HG02981 (cell line): Measurements from ENCODE around the gene OLFML3.
"Not testable (repeated sequence)": the region's sequence is repeated elsewhere in the genome, so short reads cannot be mapped to it uniquely, and the experiment has no call there.

Experiments
- ATAC-seq: cut with Tn5 transposase; IDR thresholded peaks from one replicate; pipeline ENCODE4 v1.9.1; 2021; ENCODE audit warnings: mild to moderate bottlenecking, moderate library complexity; ENCODE audit not compliant: unreplicated experiment

Gene OLFML3

GRCh38 chr1:113990961-113991360 lies 11.7 kb downstream of the OLFML3 start:
- ATAC-seq, result no peak

DNA sequence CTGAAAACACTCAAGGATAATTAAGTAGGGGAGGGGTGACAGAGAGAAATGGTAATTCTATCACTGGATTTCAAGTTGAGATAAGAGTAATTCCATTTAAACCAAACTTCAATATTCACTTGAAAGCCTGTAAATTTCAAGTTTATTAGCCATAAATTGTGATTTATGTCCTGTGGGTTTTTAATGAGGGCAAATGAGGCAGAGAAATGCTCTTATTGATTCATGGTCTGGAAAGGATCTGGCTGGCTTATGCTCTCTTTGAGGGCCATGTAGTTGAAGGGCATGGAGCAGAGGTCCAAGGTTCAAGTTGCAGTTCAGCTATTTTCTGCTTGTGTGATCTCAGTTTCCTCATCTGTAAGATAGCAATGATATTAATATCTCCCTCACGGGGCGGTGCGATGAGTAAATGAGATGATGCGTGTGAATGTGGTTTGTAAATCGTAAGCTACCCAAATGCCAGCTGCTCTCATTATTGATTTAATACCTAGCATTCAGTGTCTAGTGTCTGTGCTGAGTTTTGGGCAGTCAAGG lies 12.3 kb downstream of the OLFML3 start:
- ATAC-seq, result no peak

DNA sequence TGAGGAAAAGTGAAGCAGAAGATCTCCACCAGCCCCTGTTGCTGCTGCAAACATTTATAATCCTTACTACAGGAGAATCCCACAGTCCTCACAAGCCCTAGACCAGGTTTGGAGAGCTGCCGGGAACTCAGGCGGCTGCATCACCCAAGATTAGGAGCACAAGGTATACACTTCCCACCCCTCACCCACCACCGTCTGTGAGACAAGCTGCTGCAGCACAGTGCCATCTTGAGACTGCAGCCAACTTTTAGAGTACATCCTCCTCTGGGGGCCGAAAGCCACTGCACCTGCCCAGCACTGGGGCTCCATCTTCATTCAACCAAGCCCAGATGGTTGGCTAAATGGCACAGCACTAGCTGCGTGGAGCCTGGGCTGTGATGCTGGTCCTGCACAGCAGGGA lies 13.8 kb downstream of the OLFML3 start:
- ATAC-seq, result no peak

DNA sequence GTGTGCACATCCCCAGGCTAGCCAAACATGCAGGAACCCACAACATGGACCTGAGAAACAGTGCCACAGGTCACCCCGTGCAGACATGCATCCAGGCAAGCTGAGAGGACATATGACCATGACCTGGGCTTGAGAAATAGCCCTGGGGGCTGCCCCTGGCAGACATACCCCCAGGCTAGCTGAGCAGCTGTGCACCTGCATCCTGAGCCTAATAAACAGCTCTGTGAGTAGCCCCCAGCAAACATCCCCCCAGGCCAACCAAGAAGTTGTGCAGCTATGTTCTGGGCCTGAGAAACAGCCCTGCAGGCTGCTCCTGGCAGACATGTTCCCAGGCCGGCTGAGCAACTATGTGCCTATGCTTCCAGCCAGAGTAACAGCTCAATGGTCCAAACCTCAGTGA lies 14.5 kb downstream of the OLFML3 start:
- ATAC-seq, result no peak

GRCh38 chr1:113995382-113995781 lies 16.1 kb downstream of the OLFML3 start:
- ATAC-seq, result no peak

GRCh38 chr1:113998361-113998760 lies 19.1 kb downstream of the OLFML3 start:
- ATAC-seq, result no peak

GRCh38 chr1:113999233-113999632 lies 20.0 kb downstream of the OLFML3 start:
- no peak for ATAC-seq

DNA sequence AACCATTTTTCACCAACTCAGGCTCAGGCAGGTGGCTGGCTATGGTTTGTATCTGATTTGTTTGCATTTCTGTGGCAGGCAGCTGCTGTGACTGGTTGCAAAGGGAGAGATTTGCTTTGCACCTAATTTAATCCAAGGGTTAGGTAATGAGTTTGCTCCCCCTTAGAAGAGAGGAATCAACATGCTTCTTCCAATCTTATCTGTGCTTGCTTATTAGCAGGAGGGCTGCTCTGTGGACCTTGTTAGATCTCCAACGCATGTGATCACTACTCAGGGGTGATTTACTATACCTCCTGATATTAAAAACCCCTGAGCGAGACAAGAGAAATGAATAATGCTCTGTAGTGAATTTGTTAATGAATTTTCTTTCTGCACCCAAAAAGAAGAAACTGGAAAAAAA lies 20.5 kb downstream of the OLFML3 start:
- no peak for ATAC-seq

- ATAC-seq, result no peak
Measured at GRCh38 chr1:114000406-114000805, 21.1 kb downstream of the OLFML3 start.

DNA sequence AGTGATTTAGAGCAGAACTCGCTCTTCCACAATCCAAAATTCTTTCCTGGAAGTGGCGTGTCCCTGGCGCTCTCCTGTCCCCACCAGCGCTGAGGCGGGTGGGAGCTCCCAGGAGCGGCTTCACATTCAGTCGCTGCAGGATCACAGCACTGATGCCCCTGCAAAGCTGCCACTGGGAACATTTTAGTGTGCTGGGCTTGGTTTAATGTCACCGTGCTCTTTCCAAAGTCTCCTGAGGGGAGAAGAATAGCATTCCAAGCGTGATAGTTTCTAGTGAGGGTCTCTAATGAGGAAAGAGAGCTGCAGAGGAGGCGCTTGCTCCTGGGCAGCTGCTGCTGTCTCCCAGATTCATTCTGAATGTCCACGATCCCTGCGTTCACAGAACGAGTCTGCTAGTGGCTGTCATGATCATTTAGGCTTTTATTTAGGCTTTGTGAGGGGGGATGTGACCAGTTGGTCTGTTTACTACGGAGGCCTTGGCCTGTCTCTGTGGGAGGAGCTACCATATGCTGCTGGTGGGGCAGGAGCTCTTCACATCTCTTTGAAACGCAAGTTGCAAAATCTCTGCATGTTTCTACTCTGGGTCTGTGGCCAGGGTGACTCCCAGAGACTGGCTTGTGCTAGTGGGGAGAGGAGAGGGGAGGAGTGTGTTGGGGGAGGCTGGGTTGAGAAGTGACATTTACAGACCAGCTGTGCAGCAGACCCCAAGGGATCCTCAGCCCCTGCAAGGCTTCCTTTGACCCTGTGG lies 23.4 kb downstream of the OLFML3 start:
- no peak for ATAC-seq

DNA sequence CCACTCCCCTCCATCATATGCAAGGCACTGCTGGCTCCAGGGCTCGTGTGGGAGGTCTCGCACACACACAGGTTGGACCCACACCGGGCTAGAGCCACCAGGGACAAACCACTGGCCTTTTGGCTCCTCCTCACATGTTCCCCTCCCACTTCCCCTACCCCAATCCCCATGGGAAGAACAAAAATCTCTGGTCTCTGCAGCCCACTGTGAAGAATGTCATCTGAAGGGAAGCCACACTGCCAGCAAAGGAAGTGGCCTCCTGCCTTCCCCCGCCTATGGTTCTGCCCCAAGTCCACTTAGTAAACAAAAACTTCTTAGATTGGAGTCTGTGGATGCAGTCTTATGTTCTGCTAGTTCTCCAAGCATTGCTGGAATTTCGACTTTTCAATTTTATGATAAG lies 24.2 kb downstream of the OLFML3 start:
- no peak for ATAC-seq

GRCh38 chr1:114006825-114007224 lies 27.6 kb downstream of the OLFML3 start:
- not testable (repeated sequence) for ATAC-seq

- no peak for ATAC-seq
Measured at GRCh38 chr1:114008480-114008941, 29.2 kb downstream of the OLFML3 start.

GRCh38 chr1:114008993-114009392 lies 29.7 kb downstream of the OLFML3 start:
- no peak for ATAC-seq

DNA sequence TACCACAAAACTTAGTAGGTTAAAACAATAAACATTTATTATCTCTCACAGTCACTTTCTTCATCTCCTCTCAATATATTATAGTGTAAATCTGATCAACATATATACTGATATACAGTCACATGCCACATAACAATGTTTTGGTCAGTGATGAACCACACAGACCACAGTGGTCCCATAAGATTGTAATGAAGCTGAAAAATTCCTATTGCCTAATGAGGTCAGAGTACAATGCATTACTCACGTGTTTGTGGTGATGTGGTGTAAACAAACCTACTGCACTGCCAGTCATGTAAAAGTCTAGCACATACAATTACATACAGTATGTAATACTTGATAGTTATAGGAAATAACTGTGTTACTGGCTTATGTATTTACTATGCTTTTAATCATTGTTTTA lies 30.1 kb downstream of the OLFML3 start:
- no peak for ATAC-seq

DNA sequence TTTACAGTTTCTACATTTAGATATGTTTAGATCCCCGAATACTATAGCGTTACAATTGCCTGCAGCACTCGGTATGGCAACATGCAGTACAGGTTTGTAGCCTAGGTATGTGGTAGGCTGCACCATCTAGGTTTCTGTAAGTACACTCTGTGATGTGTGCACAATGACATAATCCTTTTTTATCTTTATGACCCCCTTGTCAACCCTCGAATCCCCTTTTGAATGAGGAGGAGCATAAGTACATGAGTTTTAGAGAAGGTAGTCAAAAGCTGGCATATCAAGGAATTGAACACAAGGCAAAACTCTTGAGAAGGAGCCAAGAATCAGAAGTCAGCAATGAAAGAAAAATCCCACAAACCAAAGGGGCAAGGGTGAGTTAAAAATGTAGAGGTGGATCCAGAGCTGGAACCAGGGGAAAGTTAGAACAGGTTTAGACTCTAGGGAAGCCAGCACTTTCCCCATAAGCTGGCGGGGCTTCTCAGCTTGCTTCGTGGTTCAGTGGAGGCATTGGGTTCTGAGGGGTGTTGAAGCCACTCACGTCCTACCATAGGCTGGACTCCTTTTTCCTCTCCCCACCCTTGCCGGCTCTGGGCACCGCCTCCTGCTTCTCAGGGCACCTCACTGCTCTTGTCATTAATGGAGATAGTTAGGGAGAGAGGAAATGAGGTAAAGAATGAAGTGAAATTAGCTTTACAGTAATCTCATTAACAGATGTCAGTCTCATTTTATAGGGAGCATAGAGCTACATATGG lies 31.3 kb downstream of the OLFML3 start:
- ATAC-seq, result no peak

- no peak for ATAC-seq
Measured at GRCh38 chr1:114011796-114012195, 32.5 kb downstream of the OLFML3 start.

GRCh38 chr1:114015075-114015474 lies 35.8 kb downstream of the OLFML3 start:
- ATAC-seq, result no peak

DNA sequence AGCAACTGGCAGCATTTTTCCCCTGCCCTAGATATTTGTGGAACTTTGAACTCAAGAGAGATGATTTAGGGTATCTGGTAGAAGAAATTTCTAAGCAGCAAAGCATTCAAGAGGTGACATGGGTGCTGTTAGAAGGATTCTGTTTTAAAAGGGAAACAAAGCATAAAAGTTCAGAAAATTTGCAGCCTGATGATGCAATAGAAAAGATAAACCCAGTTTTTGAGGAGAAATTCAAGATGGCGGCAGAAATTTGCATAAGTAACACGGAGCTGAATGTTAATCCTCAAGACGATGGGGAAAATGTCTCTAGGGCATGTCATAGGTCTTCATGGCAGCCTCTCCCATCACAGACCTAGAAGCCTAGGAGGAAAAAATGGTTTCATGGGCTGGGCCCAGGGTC lies 40.5 kb downstream of the OLFML3 start:
- ATAC-seq, result not testable (repeated sequence)

GRCh38 chr1:114021665-114022099 lies 42.4 kb downstream of the OLFML3 start:
- ATAC-seq, result no peak

GRCh38 chr1:114022877-114023276 lies 43.6 kb downstream of the OLFML3 start:
- no peak for ATAC-seq

DNA sequence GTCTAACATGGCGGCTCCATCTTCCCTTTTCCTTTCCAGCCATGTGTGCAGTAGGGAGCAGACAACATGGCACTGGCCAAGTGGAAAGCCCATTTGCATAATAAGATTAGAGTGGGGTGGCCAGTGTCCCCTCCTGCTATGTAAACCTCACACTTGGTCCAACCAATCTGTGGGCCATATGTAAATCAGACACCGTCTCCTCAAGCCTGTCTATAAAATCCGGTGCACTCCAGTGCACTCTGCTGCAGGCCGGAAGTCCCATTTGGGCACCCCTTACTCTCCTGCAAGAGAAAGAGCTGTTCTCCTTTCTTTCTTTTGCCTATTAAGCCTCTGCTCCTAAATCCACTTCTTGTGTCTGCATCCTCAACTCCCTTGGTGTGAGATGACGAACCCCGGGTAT lies 44.1 kb downstream of the OLFML3 start:
- ATAC-seq, result no peak
